Measurements from ENCODE around the gene CDA.

CDA gene

GRCh38 chr1:20588634-20589225 is at the start of gene CDA:
TSS of gene CDA (plus strand) at chr1:20589097. CDS start at chr1:20589130, 33 bp downstream.
- peaks cover 15% of the 10 kb centered on the region for H3K4me1 Mint-ChIP-seq

GRCh38 chr1:20540281-20540680 is 48.6 kb upstream of the CDA start:
- no peaks in the 10 kb centered on the region for H3K9me3 Mint-ChIP-seq
- H3K4me1 Mint-ChIP-seq: no peaks in the 10 kb centered on the region
- no peak for DNase-seq (ENCODE audit: low spot score in 2 of 2)
- no peaks in the 10 kb centered on the region for H3K36me3 Mint-ChIP-seq
- H3K27ac Mint-ChIP-seq: no peak overlapping the region
- H3K4me3 Mint-ChIP-seq: no peak overlapping the region
- ATAC-seq: no peak

More at GRCh38 chr1:20588634-20589225, at the start of gene CDA:
- Mint-ChIP-seq H3K4me3 (no peak within 1 kb of the TSS), H3K36me3 (no peaks in the 10 kb centered on the region), H3K27ac (no peak within 1 kb of the TSS), H3K9me3 (no peaks in the 10 kb centered on the region)
- DNase-seq (ENCODE audit: low spot score in 2 of 2): no peak
- peak; percentile 29 for ATAC-seq

GRCh38 chr1:20546637-20547036 is 42.3 kb upstream of the CDA start:
- Mint-ChIP-seq H3K27ac (no peak overlapping the region), H3K9me3 (no peaks in the 10 kb centered on the region), H3K4me3 (no peak overlapping the region), H3K36me3 (no peaks in the 10 kb centered on the region), H3K4me1 (no peaks in the 10 kb centered on the region)
- no peak for DNase-seq (ENCODE audit: low spot score in 2 of 2)
- ATAC-seq: no peak

GRCh38 chr1:20551161-20551560 is 37.7 kb upstream of the CDA start:
- ATAC-seq: no peak
- Mint-ChIP-seq H3K9me3 (no peaks in the 10 kb centered on the region), H3K36me3 (no peaks in the 10 kb centered on the region), H3K4me3 (no peak overlapping the region), H3K27ac (no peak overlapping the region), H3K4me1 (no peaks in the 10 kb centered on the region)
- DNase-seq (ENCODE audit: low spot score in 2 of 2): no peak

- H3K27ac Mint-ChIP-seq: no peak within 1 kb of the TSS
- no peaks in the 10 kb centered on the region for H3K36me3 Mint-ChIP-seq
- no peak for DNase-seq (ENCODE audit: low spot score in 2 of 2)
- no peak within 1 kb of the TSS for H3K4me3 Mint-ChIP-seq
- no peak for ATAC-seq
- no peaks in the 10 kb centered on the region for H3K4me1 Mint-ChIP-seq
- H3K9me3 Mint-ChIP-seq: no peaks in the 10 kb centered on the region
These were observed 36.8 kb upstream of the CDA start, which contains the start of gene FAM43B for GRCh38 chr1:20551945-20552727. TSS of gene FAM43B (plus strand) at chr1:20552573. CDS start at chr1:20552974, 401 bp downstream.

- ATAC-seq (no peak), DNase-seq (ENCODE audit: low spot score in 2 of 2) (no peak)
- no peaks in the 10 kb centered on the region for H3K4me1 Mint-ChIP-seq
- H3K4me3 Mint-ChIP-seq: no peak overlapping the region
- H3K9me3 Mint-ChIP-seq: no peaks in the 10 kb centered on the region
- H3K27ac Mint-ChIP-seq: no peak overlapping the region
- H3K36me3 Mint-ChIP-seq: no peaks in the 10 kb centered on the region
These were observed 36.0 kb upstream of the CDA start for GRCh38 chr1:20552728-20553445.

GRCh38 chr1:20555025-20555757 is 33.7 kb upstream of the CDA start:
- no peak overlapping the region for H3K4me3 Mint-ChIP-seq
- H3K36me3 Mint-ChIP-seq: no peaks in the 10 kb centered on the region
- ATAC-seq (no peak), DNase-seq (ENCODE audit: low spot score in 2 of 2) (no peak)
- no peaks in the 10 kb centered on the region for H3K9me3 Mint-ChIP-seq
- H3K4me1 Mint-ChIP-seq: no peaks in the 10 kb centered on the region
- H3K27ac Mint-ChIP-seq: no peak overlapping the region

GRCh38 chr1:20555758-20556120 is 33.2 kb upstream of the CDA start:
- Mint-ChIP-seq H3K4me1 (no peaks in the 10 kb centered on the region), H3K9me3 (no peaks in the 10 kb centered on the region), H3K4me3 (no peak overlapping the region), H3K36me3 (no peaks in the 10 kb centered on the region), H3K27ac (no peak overlapping the region)
- DNase-seq (ENCODE audit: low spot score in 2 of 2): no peak
- no peak for ATAC-seq

GRCh38 chr1:20558191-20558590 is 30.7 kb upstream of the CDA start:
- Mint-ChIP-seq H3K36me3 (no peaks in the 10 kb centered on the region), H3K9me3 (no peaks in the 10 kb centered on the region), H3K27ac (no peak overlapping the region), H3K4me3 (no peak overlapping the region), H3K4me1 (no peaks in the 10 kb centered on the region)
- DNase-seq (ENCODE audit: low spot score in 2 of 2) (no peak), ATAC-seq (no peak)

GRCh38 chr1:20560966-20561365 is 27.9 kb upstream of the CDA start:
- DNase-seq (ENCODE audit: low spot score in 2 of 2) (no peak), ATAC-seq (no peak)
- Mint-ChIP-seq H3K36me3 (no peaks in the 10 kb centered on the region), H3K9me3 (no peaks in the 10 kb centered on the region), H3K4me1 (no peaks in the 10 kb centered on the region), H3K27ac (no peak overlapping the region), H3K4me3 (no peak overlapping the region)

- no peaks in the 10 kb centered on the region for H3K4me1 Mint-ChIP-seq
- DNase-seq (ENCODE audit: low spot score in 2 of 2) (no peak), ATAC-seq (no peak)
- no peak overlapping the region for H3K27ac Mint-ChIP-seq
- H3K9me3 Mint-ChIP-seq: no peaks in the 10 kb centered on the region
- H3K36me3 Mint-ChIP-seq: no peaks in the 10 kb centered on the region
- H3K4me3 Mint-ChIP-seq: no peak overlapping the region
These were observed 23.7 kb upstream of the CDA start for GRCh38 chr1:20565234-20565633.

GRCh38 chr1:20569523-20570098 is 19.3 kb upstream of the CDA start:
- H3K9me3 Mint-ChIP-seq: no peaks in the 10 kb centered on the region

GRCh38 chr1:20571427-20571826 is 17.5 kb upstream of the CDA start:
- H3K4me1 Mint-ChIP-seq: no peaks in the 10 kb centered on the region
- H3K4me3 Mint-ChIP-seq: no peak overlapping the region
- DNase-seq (ENCODE audit: low spot score in 2 of 2) (no peak), ATAC-seq (no peak)
- H3K9me3 Mint-ChIP-seq: no peaks in the 10 kb centered on the region
- no peak overlapping the region for H3K27ac Mint-ChIP-seq
- H3K36me3 Mint-ChIP-seq: no peaks in the 10 kb centered on the region

More at GRCh38 chr1:20569523-20570098, 19.3 kb upstream of the CDA start:
- DNase-seq (ENCODE audit: low spot score in 2 of 2): no peak
- Mint-ChIP-seq H3K4me1 (no peaks in the 10 kb centered on the region), H3K36me3 (no peaks in the 10 kb centered on the region), H3K4me3 (no peak overlapping the region), H3K27ac (no peak overlapping the region)
- ATAC-seq: no peak

- H3K9me3 Mint-ChIP-seq: no peaks in the 10 kb centered on the region
- DNase-seq (ENCODE audit: low spot score in 2 of 2) (no peak), ATAC-seq (no peak)
- H3K27ac Mint-ChIP-seq: no peak overlapping the region
- no peaks in the 10 kb centered on the region for H3K4me1 Mint-ChIP-seq
- H3K4me3 Mint-ChIP-seq: no peak overlapping the region
- no peaks in the 10 kb centered on the region for H3K36me3 Mint-ChIP-seq
These were observed 14.9 kb upstream of the CDA start for GRCh38 chr1:20573987-20574386.
